Adrenal gland (tissue), 5 donors: Measurements from ENCODE around the gene PIGA.

ENCODE experiments used
- POLR2A ChIP-seq, 2 donors: fragments of 450-650 bp; IDR thresholded peaks; one replicate each; pipeline ENCODE4 v1.6.1; 2017; ENCODE audit warnings: antibody characterized with exemption in 2 of 2, mild to moderate bottlenecking in 2 of 2, moderate library complexity in 1 of 2
- TF ChIP-seq, protein P1 (sequence below), 6 experiments: fragments of 450-650 bp in 4 of 6; fragments of 200-600 bp in 2 of 6; sonication (generic) in 1 of 6; IDR thresholded peaks; 1 replicate in 5 of 6; 2 replicates in 1 of 6; pipeline versions ENCODE4 v1.5.1 to v1.8.0; 2016 to 2021; ENCODE audit warnings: antibody characterized with exemption in 6 of 6, mild to moderate bottlenecking in 2 of 6, moderate library complexity in 1 of 6
- donor health status: DM: no; HTN: no; CAD: no.

DNA sequence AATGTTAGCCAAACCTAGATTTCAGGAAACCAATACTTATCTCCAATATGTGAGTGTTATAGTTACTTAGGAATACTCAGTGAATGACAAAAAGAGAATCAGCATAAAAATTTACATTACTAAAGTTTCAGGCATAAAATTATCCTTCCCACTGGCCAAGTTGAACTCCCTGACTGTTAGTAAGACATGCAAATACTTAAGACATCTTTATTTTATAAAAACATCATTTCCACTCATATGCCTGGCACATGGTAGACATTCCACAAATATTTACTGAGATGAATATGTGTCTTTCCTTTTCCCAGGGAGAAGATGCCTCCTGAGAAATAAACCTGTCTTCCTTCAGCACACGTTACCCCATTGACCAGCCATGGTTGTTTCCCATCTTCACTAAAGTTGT is 41.6 kb upstream of the PIGA start:
- TF ChIP-seq, protein P1, sequence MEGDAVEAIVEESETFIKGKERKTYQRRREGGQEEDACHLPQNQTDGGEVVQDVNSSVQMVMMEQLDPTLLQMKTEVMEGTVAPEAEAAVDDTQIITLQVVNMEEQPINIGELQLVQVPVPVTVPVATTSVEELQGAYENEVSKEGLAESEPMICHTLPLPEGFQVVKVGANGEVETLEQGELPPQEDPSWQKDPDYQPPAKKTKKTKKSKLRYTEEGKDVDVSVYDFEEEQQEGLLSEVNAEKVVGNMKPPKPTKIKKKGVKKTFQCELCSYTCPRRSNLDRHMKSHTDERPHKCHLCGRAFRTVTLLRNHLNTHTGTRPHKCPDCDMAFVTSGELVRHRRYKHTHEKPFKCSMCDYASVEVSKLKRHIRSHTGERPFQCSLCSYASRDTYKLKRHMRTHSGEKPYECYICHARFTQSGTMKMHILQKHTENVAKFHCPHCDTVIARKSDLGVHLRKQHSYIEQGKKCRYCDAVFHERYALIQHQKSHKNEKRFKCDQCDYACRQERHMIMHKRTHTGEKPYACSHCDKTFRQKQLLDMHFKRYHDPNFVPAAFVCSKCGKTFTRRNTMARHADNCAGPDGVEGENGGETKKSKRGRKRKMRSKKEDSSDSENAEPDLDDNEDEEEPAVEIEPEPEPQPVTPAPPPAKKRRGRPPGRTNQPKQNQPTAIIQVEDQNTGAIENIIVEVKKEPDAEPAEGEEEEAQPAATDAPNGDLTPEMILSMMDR (IDR thresholded peaks at IDR 0.05) = no peak
- TF ChIP-seq POLR2A (IDR thresholded peaks at IDR 0.05) = no peak
